SK-N-SH (cell line): ENCODE measurements around the gene PDE4D. TPM values are rescaled to one million over a fixed set of nuclear protein-coding genes. Genes with fewer than 3 reads are reported as not detected.

ENCODE experiments used
- CTCF ChIA-PET: fragments of 300-600, 350-600 bp; formaldehyde crosslinking; extraction: SDS; loops from one replicate; lab custom pipeline; 2021; lab: Yijun Ruan, JAX
- POLR2A ChIA-PET: fragments of 350-600 bp; sonication (Branson Sonifier 250); formaldehyde crosslinking; extraction: SDS; loops from one replicate; lab custom pipeline; 2020; ENCODE audit warnings: antibody characterized with exemption, inconsistent platforms; lab: Yijun Ruan, JAX
- DNase-seq: peaks from one replicate; pipeline ENCODE4 v3.0.0; 2012
- H2AFZ ChIP-seq: fragments of 200-600 bp; sonication (generic); 2 replicates; pipeline ENCODE4 v1.8.1; 2016; ENCODE audit warnings: antibody characterized with exemption, mild to moderate bottlenecking, low read depth
- H3F3A ChIP-seq: fragments of 200-600 bp; sonication (generic); replicated peaks from 2 replicates; pipeline ENCODE3; 2016; ENCODE audit warnings: antibody characterized with exemption, mild to moderate bottlenecking; ENCODE audit not compliant: insufficient read depth
- H3K27ac ChIP-seq, 2 experiments: fragments of 200-500 bp in 1 of 2; fragments of 200-600 bp in 1 of 2; sonication (Bioruptor generic) in 1 of 2; sonication (generic), shearing (Covaris generic) in 1 of 2; 2 replicates each; pipeline versions ENCODE4 v1.5.1 to v1.6.1; 2014 to 2016; ENCODE audit warnings: low read depth in 2 of 2, inconsistent platforms in 1 of 2, low read length in 1 of 2, mild to moderate bottlenecking in 1 of 2, mixed read lengths in 1 of 2
- H3K27me3 ChIP-seq: fragments of 200-600 bp; sonication (generic), shearing (Covaris generic); 2 replicates; pipeline ENCODE4 v1.6.1; 2016; ENCODE audit warnings: mixed run types; ENCODE audit not compliant: insufficient read depth
- H3K36me3 ChIP-seq, 2 experiments: fragments of 200-500 bp in 1 of 2; fragments of 200-600 bp in 1 of 2; sonication (Bioruptor generic) in 1 of 2; sonication (generic) in 1 of 2; replicated peaks in 1 of 2; 2 replicates each; pipeline versions ENCODE3 to v1.5.1; 2014 to 2016; ENCODE audit warnings: low read length in 1 of 2, mild to moderate bottlenecking in 1 of 2; ENCODE audit not compliant: insufficient read depth in 2 of 2, control insufficient read depth in 1 of 2
- H3K4me1 ChIP-seq, 2 experiments: fragments of 200-500 bp in 1 of 2; fragments of 200-600 bp in 1 of 2; sonication (Bioruptor generic) in 1 of 2; sonication (generic), shearing (Covaris generic) in 1 of 2; 2 replicates each; pipeline versions ENCODE4 v1.5.1 to v1.6.1; 2014 to 2016; ENCODE audit warnings: low read depth in 1 of 2, low read length in 1 of 2, mixed run types in 1 of 2; ENCODE audit not compliant: insufficient read depth in 2 of 2, control insufficient read depth in 1 of 2
- H3K4me2 ChIP-seq: fragments of 200-600 bp; sonication (generic), shearing (Covaris generic); 2 replicates; pipeline ENCODE4 v1.6.1; 2017; ENCODE audit warnings: mixed run types
- H3K4me3 ChIP-seq, 2 experiments: fragments of 200-500 bp in 1 of 2; fragments of 200-600 bp in 1 of 2; sonication (Bioruptor generic) in 1 of 2; sonication (generic), shearing (Covaris generic) in 1 of 2; 2 replicates each; pipeline versions ENCODE4 v1.5.1 to v1.8.1; 2014 to 2016; ENCODE audit warnings: low read depth in 2 of 2, inconsistent platforms in 1 of 2, low read length in 1 of 2, mild to moderate bottlenecking in 1 of 2, mixed read lengths in 1 of 2, moderate library complexity in 1 of 2
- H3K79me2 ChIP-seq: fragments of 200-600 bp; sonication (generic); 2 replicates; pipeline ENCODE4 v1.8.1; 2017; ENCODE audit warnings: mild to moderate bottlenecking; ENCODE audit not compliant: insufficient read depth
- H3K9ac ChIP-seq: fragments of 200-600 bp; sonication (generic); 2 replicates; pipeline ENCODE4 v1.6.1; 2017; ENCODE audit warnings: mixed run types
- H3K9me2 ChIP-seq: fragments of 200-600 bp; sonication (generic); 2 replicates; pipeline ENCODE4 v1.6.1; 2017; ENCODE audit warnings: mixed run types
- H3K9me3 ChIP-seq: fragments of 200-600 bp; sonication (generic); 2 replicates; pipeline ENCODE4 v1.6.1; 2017; ENCODE audit warnings: mixed run types, mild to moderate bottlenecking, moderate library complexity
- H4K20me1 ChIP-seq: fragments of 200-600 bp; sonication (generic); 2 replicates; pipeline ENCODE4 v1.6.1; 2017; ENCODE audit warnings: mild to moderate bottlenecking, mixed run types; ENCODE audit not compliant: insufficient read depth
- EZH2phosphoT487 ChIP-seq: fragments of 200-600 bp; sonication (generic); IDR thresholded peaks from 2 replicates; pipeline ENCODE4 v1.6.1; 2017; ENCODE audit warnings: low read depth, mixed run types, mild to moderate bottlenecking, antibody characterized with exemption, moderate library complexity, borderline replicate concordance
- GATA2 ChIP-seq: sonication (generic); formaldehyde crosslinking; IDR thresholded peaks from 2 replicates; pipeline ENCODE4 v1.5.0; 2020; ENCODE audit warnings: mild to moderate bottlenecking, missing genetic modification reagents
- JUND ChIP-seq: IDR thresholded peaks from 2 replicates; pipeline ENCODE4 v1.4.0; 2012
- MXI1 ChIP-seq: IDR thresholded peaks from 2 replicates; pipeline ENCODE4 v1.6.1; 2012; ENCODE audit warnings: mild to moderate bottlenecking, low read depth, low read length, improper control_type of control experiment
- REST ChIP-seq: IDR thresholded peaks from 2 replicates; pipeline ENCODE4 v1.6.1; 2012; ENCODE audit warnings: mild to moderate bottlenecking, low read depth, low read length, moderate library complexity
- SMC3 ChIP-seq: IDR thresholded peaks from 2 replicates; pipeline ENCODE4 v1.6.1; 2012; ENCODE audit warnings: low read depth, low read length, improper control_type of control experiment
- ZBTB33 ChIP-seq: IDR thresholded peaks from 2 replicates; pipeline ENCODE4 v1.4.0; 2012; ENCODE audit warnings: low read depth, borderline replicate concordance
- WGBS: methylation state at CpG from one replicate; pipeline ENCODE4 v1.1.6; 2017; ENCODE audit warnings: low lambda C conversion rate; 5-methylcytosine and 5-hydroxymethylcytosine counted together
- polyA plus RNA-seq, 3 experiments: library from polyadenylated mRNA; depleted of rRNA; stranded (reverse); fragments of >200 nt; gene quantifications; 2 replicates each; pipeline ENCODE4 v1.2.3, GENCODE V29; 2012
- TF ChIP-seq, protein P1 (sequence below): IDR thresholded peaks from 2 replicates; pipeline ENCODE4 v1.4.0; 2012; ENCODE audit warnings: low read depth, borderline replicate concordance
- TF ChIP-seq, protein P2 (sequence below): fragments of 200-600 bp; sonication (generic); IDR thresholded peaks from 2 replicates; pipeline ENCODE4 v1.6.1; 2017; ENCODE audit warnings: antibody characterized with exemption, mild to moderate bottlenecking, moderate library complexity

Gene PDE4D
- polyA plus RNA-seq, 1 of the 3 experiments (the other 2 are of a cell fraction), result 2.4 TPM

DNA sequence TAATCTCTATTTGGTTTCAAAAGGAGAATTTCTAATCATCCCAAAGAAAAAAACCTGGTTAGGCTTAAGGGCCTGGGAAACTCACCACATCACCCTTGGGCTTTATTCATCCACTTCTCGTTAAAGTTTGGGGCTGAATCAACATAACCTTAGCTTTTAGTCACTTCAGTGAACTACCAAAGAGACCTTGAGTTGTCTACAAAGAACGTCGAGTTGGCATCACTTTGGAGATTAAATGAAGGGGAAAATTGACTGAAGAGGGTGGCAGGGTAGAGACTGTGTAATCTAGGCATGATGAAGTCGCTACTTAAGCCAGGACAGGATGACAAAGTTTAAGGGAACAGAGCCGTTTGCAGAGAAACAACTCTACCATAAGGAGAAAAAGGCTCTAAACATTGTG is 969.2 kb downstream of the PDE4D start:
- Histone ChIP-seq H3K27me3 (no peaks in the 10 kb centered on the region; the same call in 1 of the 2 replicates), H3F3A (no peaks in the 10 kb centered on the region), H3K9ac (no peak overlapping the region), H4K20me1 (no peaks in the 10 kb centered on the region), H2AFZ (no peak overlapping the region), H3K4me1 (no peaks in the 10 kb centered on the region; a peak in 1 of 4 replicates), H3K36me3 (no peaks in the 10 kb centered on the region), H3K9me2 (no peaks in the 10 kb centered on the region), H3K4me2 (no peak overlapping the region), H3K79me2 (no peaks in the 10 kb centered on the region), H3K9me3 (no peaks in the 10 kb centered on the region), H3K4me3 (no peak overlapping the region), H3K27ac (no peak overlapping the region)
- ChIA-PET POLR2A (no interaction called here), CTCF (no interaction called here)
- WGBS, result 51% methylated on average over 5 of the region's 5 CpGs
- no peak for DNase-seq
- TF ChIP-seq, protein P1, sequence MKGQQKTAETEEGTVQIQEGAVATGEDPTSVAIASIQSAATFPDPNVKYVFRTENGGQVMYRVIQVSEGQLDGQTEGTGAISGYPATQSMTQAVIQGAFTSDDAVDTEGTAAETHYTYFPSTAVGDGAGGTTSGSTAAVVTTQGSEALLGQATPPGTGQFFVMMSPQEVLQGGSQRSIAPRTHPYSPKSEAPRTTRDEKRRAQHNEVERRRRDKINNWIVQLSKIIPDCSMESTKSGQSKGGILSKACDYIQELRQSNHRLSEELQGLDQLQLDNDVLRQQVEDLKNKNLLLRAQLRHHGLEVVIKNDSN, result no peak
- no peak for TF ChIP-seq MXI1
- TF ChIP-seq, protein P2, sequence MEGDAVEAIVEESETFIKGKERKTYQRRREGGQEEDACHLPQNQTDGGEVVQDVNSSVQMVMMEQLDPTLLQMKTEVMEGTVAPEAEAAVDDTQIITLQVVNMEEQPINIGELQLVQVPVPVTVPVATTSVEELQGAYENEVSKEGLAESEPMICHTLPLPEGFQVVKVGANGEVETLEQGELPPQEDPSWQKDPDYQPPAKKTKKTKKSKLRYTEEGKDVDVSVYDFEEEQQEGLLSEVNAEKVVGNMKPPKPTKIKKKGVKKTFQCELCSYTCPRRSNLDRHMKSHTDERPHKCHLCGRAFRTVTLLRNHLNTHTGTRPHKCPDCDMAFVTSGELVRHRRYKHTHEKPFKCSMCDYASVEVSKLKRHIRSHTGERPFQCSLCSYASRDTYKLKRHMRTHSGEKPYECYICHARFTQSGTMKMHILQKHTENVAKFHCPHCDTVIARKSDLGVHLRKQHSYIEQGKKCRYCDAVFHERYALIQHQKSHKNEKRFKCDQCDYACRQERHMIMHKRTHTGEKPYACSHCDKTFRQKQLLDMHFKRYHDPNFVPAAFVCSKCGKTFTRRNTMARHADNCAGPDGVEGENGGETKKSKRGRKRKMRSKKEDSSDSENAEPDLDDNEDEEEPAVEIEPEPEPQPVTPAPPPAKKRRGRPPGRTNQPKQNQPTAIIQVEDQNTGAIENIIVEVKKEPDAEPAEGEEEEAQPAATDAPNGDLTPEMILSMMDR, result no peak
- no peak for TF ChIP-seq GATA2
- no peak for TF ChIP-seq EZH2phosphoT487
- TF ChIP-seq ZBTB33, result no peak
- no peak for TF ChIP-seq SMC3
- TF ChIP-seq REST, result no peak
- no peak for TF ChIP-seq JUND
